Measurements from ENCODE around the gene DBR1.

DNA sequence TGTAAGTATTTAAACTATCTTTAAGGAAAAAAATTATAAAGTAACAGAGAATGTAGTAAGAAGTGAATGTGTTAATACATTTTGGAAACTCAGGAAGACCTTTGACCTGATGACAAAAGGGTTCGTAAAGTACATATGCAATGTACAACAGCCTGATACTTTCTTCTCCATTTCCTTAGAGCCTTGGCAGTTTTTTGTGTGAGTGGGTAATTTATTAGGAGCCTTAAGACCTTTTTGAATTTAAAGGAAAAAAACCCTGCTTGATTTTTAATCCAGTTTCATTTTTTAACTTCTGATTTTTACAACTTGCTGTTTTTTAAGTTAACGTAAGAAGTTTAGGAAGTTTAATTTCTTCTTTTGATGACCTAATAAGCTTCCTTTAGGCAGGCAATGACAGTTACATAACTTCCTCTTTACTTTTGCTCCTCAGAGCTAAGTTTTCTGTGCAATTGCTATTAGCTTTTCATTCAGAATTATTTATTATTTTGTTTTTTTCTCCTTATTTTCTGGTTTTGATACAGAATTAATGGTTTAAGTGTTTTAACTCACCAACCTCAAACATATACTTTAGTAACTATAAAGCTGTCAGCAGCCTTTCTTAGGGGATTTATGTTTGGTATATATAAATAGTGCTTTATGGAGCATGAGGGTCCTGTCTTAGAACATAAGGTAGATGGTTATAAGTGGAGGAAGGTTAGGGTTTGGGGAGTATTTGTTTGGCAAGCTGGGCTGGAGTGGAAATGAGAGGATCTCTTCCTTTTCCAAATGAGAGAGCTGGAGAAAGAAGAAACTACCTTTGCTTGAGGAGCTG is 47.6 kb upstream of the DBR1 start:
- TF ChIP-seq, protein P1, sequence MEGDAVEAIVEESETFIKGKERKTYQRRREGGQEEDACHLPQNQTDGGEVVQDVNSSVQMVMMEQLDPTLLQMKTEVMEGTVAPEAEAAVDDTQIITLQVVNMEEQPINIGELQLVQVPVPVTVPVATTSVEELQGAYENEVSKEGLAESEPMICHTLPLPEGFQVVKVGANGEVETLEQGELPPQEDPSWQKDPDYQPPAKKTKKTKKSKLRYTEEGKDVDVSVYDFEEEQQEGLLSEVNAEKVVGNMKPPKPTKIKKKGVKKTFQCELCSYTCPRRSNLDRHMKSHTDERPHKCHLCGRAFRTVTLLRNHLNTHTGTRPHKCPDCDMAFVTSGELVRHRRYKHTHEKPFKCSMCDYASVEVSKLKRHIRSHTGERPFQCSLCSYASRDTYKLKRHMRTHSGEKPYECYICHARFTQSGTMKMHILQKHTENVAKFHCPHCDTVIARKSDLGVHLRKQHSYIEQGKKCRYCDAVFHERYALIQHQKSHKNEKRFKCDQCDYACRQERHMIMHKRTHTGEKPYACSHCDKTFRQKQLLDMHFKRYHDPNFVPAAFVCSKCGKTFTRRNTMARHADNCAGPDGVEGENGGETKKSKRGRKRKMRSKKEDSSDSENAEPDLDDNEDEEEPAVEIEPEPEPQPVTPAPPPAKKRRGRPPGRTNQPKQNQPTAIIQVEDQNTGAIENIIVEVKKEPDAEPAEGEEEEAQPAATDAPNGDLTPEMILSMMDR (conservative IDR thresholded peaks at IDR 0.05) = no peak
- no peak for TF ChIP-seq EZH2 (IDR thresholded peaks at IDR 0.05; ENCODE audit: low read depth)
